ENCODE data around the gene RIT2.

RIT2 gene

GRCh38 chr18:42996824-42997223, 118.7 kb downstream of the RIT2 start:
- TF ChIP-seq, protein P1, sequence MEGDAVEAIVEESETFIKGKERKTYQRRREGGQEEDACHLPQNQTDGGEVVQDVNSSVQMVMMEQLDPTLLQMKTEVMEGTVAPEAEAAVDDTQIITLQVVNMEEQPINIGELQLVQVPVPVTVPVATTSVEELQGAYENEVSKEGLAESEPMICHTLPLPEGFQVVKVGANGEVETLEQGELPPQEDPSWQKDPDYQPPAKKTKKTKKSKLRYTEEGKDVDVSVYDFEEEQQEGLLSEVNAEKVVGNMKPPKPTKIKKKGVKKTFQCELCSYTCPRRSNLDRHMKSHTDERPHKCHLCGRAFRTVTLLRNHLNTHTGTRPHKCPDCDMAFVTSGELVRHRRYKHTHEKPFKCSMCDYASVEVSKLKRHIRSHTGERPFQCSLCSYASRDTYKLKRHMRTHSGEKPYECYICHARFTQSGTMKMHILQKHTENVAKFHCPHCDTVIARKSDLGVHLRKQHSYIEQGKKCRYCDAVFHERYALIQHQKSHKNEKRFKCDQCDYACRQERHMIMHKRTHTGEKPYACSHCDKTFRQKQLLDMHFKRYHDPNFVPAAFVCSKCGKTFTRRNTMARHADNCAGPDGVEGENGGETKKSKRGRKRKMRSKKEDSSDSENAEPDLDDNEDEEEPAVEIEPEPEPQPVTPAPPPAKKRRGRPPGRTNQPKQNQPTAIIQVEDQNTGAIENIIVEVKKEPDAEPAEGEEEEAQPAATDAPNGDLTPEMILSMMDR (conservative IDR thresholded peaks at IDR 0.05; ENCODE audit: low read length): no peak
- H3K4me3 ChIP-seq (ENCODE audit: low read length): no peak overlapping the region
- DNase-seq (ENCODE audit: low read depth): no peak

GRCh38 chr18:42980426-42980825, 135.1 kb downstream of the RIT2 start:
- no peak overlapping the region for H3K4me3 ChIP-seq (ENCODE audit: low read length)
- TF ChIP-seq, protein P1 (conservative IDR thresholded peaks at IDR 0.05; ENCODE audit: low read length): no peak
- DNase-seq (ENCODE audit: low read depth): no peak

- no peak overlapping the region for H3K4me3 ChIP-seq (ENCODE audit: low read length)
- DNase-seq (ENCODE audit: low read depth): no peak
- TF ChIP-seq, protein P1 (conservative IDR thresholded peaks at IDR 0.05; ENCODE audit: low read length): no peak
Observed at GRCh38 chr18:42977982-42978637, 137.4 kb downstream of the RIT2 start.

DNA sequence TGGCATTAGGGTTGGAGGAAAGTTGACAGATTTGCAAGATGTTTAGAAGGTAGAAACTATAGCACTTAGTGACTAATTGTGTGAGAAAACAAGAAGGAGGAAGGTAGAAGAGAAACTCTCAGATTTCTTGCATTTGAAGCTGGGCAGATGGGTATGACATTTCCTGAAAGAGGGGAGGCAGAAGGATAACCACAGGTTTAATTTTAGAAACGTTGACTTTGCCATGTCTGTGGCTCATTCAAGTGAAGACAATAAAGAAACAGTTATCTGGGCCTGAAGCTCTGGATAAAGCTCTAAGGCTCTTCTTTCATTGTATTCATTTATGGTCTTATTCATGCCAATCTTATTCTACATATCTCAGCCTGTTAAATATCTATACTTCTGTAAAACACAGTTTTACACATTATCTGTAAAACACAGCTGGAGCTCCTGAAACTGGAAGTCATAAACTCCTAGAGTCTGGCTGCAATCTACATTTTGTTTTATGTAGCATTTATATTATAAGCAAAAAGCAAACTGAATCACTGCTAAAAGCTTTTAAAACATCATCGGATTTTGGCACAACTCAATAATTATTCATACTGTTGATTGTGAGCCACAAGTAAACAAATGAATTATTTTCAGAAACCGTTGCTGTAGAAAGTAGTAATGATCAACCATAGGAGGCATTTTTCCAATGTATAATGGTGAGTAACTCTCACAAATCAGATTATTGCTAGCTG, 138.5 kb downstream of the RIT2 start:
- no peak overlapping the region for H3K4me3 ChIP-seq (ENCODE audit: low read length)
- no peak for DNase-seq (ENCODE audit: low read depth)
- TF ChIP-seq, protein P1 (conservative IDR thresholded peaks at IDR 0.05; ENCODE audit: low read length): no peak

DNA sequence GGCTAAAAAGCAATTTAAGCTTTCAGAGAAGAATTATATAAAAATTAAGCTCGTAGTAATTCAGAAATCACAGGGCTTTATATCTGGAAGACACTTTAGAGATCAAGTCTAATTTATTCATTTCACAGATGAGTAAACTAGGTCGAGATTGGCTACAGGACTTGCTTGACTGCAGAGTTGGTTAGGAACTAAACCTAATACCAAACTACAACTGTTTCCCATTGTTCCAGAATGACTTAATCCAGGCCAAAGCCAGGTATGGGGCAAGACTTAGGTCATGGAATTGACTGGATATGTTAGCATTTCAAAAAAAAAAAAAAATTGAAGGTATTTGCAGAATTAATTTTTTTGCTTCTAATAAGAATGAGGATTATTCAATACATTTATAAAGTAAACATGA, 146.1 kb downstream of the RIT2 start:
- H3K4me3 ChIP-seq (ENCODE audit: low read length): no peak overlapping the region
- TF ChIP-seq, protein P1 (conservative IDR thresholded peaks at IDR 0.05; ENCODE audit: low read length): no peak

GRCh38 chr18:42961298-42961697, 154.2 kb downstream of the RIT2 start:
- TF ChIP-seq, protein P1 (conservative IDR thresholded peaks at IDR 0.05; ENCODE audit: low read length): no peak
- DNase-seq (ENCODE audit: low read depth): no peak

More for the DNA sequence above, 146.1 kb downstream of the RIT2 start:
- DNase-seq (ENCODE audit: low read depth): no peak

DNA sequence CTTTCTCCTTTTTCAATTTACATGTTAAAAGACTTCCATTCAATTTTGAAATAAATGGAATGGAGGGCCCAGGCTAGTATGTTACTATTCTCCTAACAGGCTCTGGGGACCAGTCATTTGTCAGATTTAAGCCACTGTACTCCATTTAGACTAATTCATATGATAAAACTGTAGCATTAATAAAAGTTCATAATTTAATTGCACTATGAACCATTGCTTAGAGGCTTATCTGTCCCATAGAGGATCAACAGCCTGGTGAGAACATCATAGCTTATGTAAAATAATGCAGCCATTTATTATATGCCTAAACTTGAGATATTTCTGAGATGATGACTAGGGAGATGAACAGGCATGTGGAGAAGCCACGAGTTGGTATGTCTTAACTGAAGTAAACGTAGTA, 156.0 kb downstream of the RIT2 start:
- no peak for DNase-seq (ENCODE audit: low read depth)
- no peak overlapping the region for H3K4me3 ChIP-seq (ENCODE audit: low read length)
- TF ChIP-seq, protein P1 (conservative IDR thresholded peaks at IDR 0.05; ENCODE audit: low read length): no peak

More at GRCh38 chr18:42961298-42961697, 154.2 kb downstream of the RIT2 start:
- H3K4me3 ChIP-seq (ENCODE audit: low read length): no peak overlapping the region

Data from AG10803 (cell line).